ENCODE data around the gene ITPRIP. TPM values are rescaled to one million over a fixed set of nuclear protein-coding genes. Genes with fewer than 3 reads are reported as not detected.

The ITPRIP gene
- total and polyA plus RNA-seq, 12 donors = 17.5 to 87.2 (median 35.9) TPM

- peak overlapping the region in 9 of 10 donors; percentile 5 to 41 (median 35) for H3K4me3 ChIP-seq
- H3K4me1 ChIP-seq = peaks cover 75 to 100% (median 100%) of the 10 kb centered on the region in 9 donors
- DNase-seq (peak in 1 of 2 donors; percentile 77), ATAC-seq (peak; percentile 26 to 58 (median 50))
- WGBS, 2 donors = 14 to 15% methylated on average over 15 of the region's 15 CpGs
- no peak for TF ChIP-seq CTCF (IDR thresholded peaks at IDR 0.05)
- no peaks in the 10 kb centered on the region for H3K27me3 ChIP-seq
- H3K27ac ChIP-seq = peak overlapping the region; percentile 90 to 100 (median 99)
- intact Hi-C loops (cut with DNase I) = loop anchor here in 1 of 10 donors (10.0 kb wide), 1 partner anchor 434 kb away; no protein-coding TSS in a partner anchor
- H3K9me3 ChIP-seq = no peaks in the 10 kb centered on the region
- H3K36me3 ChIP-seq = peaks cover 0 to 8% (median 0%) of the 10 kb centered on the region in 9 donors
Observed at GRCh38 chr10:104328896-104329710, 9.2 kb downstream of the ITPRIP start.

- Histone ChIP-seq H3K27me3 (no peaks in the 10 kb centered on the region), H3K4me3 (peak overlapping the region in 9 of 10 donors; percentile 5 to 41 (median 35)), H3K27ac (peak overlapping the region; percentile 90 to 100 (median 99)), H3K36me3 (peaks cover 0 to 4% (median 0%) of the 10 kb centered on the region in 9 donors), H3K9me3 (no peaks in the 10 kb centered on the region), H3K4me1 (peaks cover 77 to 100% (median 100%) of the 10 kb centered on the region in 9 donors)
- 8 to 12% methylated on average over 3 of the region's 3 CpGs for WGBS, 2 donors
- intact Hi-C loops (cut with DNase I) = loop anchor here in 1 of 10 donors (10.0 kb wide), 1 partner anchor 434 kb away; no protein-coding TSS in a partner anchor
- DNase-seq (no peak), ATAC-seq (no peak)
- TF ChIP-seq CTCF (IDR thresholded peaks at IDR 0.05) = no peak
Observed at GRCh38 chr10:104328646-104328895, 9.7 kb downstream of the ITPRIP start.

- ATAC-seq = peak in 7 of 8 donors; percentile 10 to 27 (median 18)
- Histone ChIP-seq H3K27ac (peak overlapping the region; percentile 90 to 100 (median 99)), H3K9me3 (no peaks in the 10 kb centered on the region), H3K36me3 (peaks cover 0 to 4% (median 0%) of the 10 kb centered on the region in 9 donors), H3K4me3 (peak overlapping the region in 9 of 10 donors; percentile 5 to 41 (median 35)), H3K4me1 (peaks cover 75 to 100% (median 100%) of the 10 kb centered on the region in 9 donors), H3K27me3 (no peaks in the 10 kb centered on the region)
- WGBS, 2 donors = 18 to 23% methylated on average over 20 of the region's 20 CpGs
- peak; percentile 54 to 66 for DNase-seq
- intact Hi-C loops (cut with DNase I) = loop anchor here in 1 of 10 donors (10.0 kb wide), 1 partner anchor 433 kb away; no protein-coding TSS in a partner anchor
- TF ChIP-seq CTCF (IDR thresholded peaks at IDR 0.05) = no peak
Observed at GRCh38 chr10:104327745-104328645, 10.3 kb downstream of the ITPRIP start.

Measured in heart right ventricle (tissue), 16 donors.